GM20431 (cell line): ENCODE measurements around the gene PPP2R2C.

Source experiments
- in situ Hi-C: fragments of 300-500 bp; cut with MseI, MboI; formaldehyde crosslinking; loops from one replicate; pipeline ENCODE4 v1.15.0; 2020; ENCODE audit warnings: low sequenced_read_pairs; ENCODE audit not compliant: unreplicated experiment

PPP2R2C gene

GRCh38 chr4:6356076-6356560 is 116.3 kb downstream of the PPP2R2C start:
- in situ Hi-C loops, result no loop called here

DNA sequence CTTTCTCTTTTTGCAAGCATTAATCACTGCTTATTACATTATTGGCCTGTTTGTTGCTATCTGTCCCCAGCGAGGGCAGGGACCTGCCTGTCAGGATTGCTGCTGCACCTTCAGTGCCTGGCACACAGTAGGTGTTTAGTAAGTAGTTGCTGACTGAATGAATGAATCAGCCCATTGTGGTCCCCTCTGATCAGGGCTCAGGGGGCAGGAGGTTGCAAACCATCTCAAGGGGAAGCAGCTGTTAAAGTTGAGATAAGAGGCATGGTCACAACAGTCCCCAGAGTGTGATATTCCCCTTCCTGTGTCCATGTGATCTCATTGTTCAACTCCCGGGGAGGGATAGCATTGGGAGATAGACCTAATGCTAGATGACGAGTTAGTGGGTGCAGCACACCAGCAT is 117.4 kb downstream of the PPP2R2C start:
- in situ Hi-C loops, result no loop called here

DNA sequence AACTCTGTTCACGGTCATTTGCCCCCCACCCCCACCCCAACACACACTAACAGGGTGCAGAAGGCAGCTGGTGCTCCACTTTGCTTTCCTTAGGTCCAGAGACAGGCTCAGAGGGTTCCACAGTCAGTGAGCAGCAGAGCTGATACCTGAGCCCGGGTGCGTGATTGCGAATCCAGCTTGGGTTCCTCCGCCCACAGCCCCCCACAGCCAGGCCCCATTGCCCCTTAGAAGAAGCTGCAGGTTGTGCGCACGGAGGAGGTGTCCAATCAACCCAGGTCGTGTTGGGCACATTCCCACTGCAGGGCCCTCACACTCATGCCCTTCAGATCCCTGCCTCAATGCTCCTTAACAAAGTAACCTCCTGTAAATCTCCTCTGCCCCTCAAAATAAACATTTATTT is 117.8 kb downstream of the PPP2R2C start:
- in situ Hi-C loops, result no loop called here

GRCh38 chr4:6354119-6354518 is 118.3 kb downstream of the PPP2R2C start:
- in situ Hi-C loops, result no loop called here

- in situ Hi-C loops, result no loop called here
Measured at GRCh38 chr4:6352031-6352692, 120.3 kb downstream of the PPP2R2C start.

DNA sequence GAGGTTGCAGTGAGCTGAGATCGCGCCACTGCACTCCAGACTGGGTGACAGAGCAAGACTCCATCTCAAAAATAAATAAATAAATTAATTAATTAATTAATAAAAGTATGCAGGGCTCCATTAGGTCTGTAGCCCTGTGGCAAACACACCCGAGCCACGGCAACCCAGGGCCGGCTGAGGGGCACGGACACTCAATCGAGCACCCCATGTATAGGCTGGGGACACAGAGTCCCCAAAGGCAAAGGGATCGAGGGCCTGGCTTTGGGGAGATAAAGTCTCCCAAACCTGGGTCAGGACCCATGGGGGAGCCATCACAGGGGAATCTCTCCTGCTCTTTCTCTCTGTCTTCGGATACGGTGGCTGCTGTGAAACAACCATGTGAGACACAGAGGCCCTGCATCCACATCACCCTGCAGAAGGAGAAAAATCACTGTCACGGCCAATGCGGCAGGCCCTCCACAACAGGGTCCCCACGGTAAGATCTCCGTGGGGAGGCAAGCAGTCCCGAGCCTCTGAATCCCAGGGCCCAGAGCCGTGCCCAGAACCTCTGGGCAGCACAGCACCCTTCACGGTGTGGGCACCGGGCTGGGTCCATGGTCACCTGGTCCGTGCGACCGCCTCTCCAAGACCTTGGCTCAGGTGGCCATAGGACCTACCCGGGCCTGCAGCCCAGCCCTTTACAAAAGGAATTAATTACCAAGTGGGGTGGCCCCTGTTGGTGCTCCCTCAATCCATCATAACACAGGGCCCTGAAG is 121.0 kb downstream of the PPP2R2C start:
- in situ Hi-C loops, result no loop called here

- in situ Hi-C loops, result no loop called here
Measured at GRCh38 chr4:6350646-6351045, 121.8 kb downstream of the PPP2R2C start.

GRCh38 chr4:6349896-6350603 is 122.4 kb downstream of the PPP2R2C start:
- in situ Hi-C loops, result no loop called here

- in situ Hi-C loops, result no loop called here
Measured at GRCh38 chr4:6348408-6348807, 124.0 kb downstream of the PPP2R2C start.

- in situ Hi-C loops, result no loop called here
Measured at GRCh38 chr4:6347511-6348045, 124.8 kb downstream of the PPP2R2C start.

GRCh38 chr4:6346373-6347110 is 125.9 kb downstream of the PPP2R2C start:
- in situ Hi-C loops, result no loop called here

- in situ Hi-C loops, result no loop called here
Measured at GRCh38 chr4:6345866-6346265, 126.5 kb downstream of the PPP2R2C start.

GRCh38 chr4:6345096-6345830 is 127.2 kb downstream of the PPP2R2C start:
- in situ Hi-C loops, result no loop called here

- in situ Hi-C loops, result no loop called here
Measured at GRCh38 chr4:6343939-6344408, 128.4 kb downstream of the PPP2R2C start.

GRCh38 chr4:6342530-6343293 is 129.7 kb downstream of the PPP2R2C start:
- in situ Hi-C loops, result no loop called here

DNA sequence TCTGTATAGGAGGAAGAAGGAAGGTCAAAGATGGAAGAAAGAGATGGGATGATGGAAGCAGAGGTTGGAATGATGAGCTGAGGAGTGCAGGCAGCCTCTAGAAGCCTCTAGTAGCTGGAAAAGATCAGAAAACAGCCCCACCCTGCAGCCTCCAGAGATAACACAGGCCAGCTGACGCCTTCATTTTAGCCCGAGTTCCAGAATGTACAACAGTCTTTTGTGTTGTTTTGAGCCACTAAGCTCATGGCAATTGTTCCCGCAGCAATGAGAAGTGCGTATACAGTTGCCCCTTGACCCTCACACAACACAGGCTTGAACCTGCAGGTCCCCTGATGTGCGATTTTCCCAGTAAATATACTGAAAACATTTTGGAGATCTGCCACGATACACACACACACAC is 130.7 kb downstream of the PPP2R2C start:
- in situ Hi-C loops, result no loop called here

- in situ Hi-C loops, result no loop called here
Measured at GRCh38 chr4:6340446-6341015, 131.9 kb downstream of the PPP2R2C start.

- in situ Hi-C loops, result no loop called here
Measured at GRCh38 chr4:6339818-6340445, 132.5 kb downstream of the PPP2R2C start.
